ENCODE results near the gene CHERP.
"Not testable (repeated sequence)": the region's sequence is repeated elsewhere in the genome, so short reads cannot be mapped to it uniquely, and the experiment has no call there.

Gene CHERP

GRCh38 chr19:16496613-16496983, 45.6 kb downstream of the CHERP start:
- Histone ChIP-seq H3K27me3 (replicated peaks; ENCODE audit: control insufficient read depth, insufficient read depth, low read length) (no peaks in the 10 kb centered on the region), H3K4me3 (replicated peaks; ENCODE audit: low read depth, low read length) (peak overlapping the region; percentile 97), H3K36me3 (ENCODE audit: control insufficient read depth, insufficient read depth, low read length) (no peaks in the 10 kb centered on the region)
- no peak for DNase-seq (ENCODE audit: extremely low read depth, insufficient read length)
- TF ChIP-seq CTCF (IDR thresholded peaks at IDR 0.05; ENCODE audit: insufficient read depth, low read length, poor library complexity, severe bottlenecking): no peak

GRCh38 chr19:16495982-16496612, 46.1 kb downstream of the CHERP start, which contains the start of the genes C19orf44 and CALR3:
Gene C19orf44 (plus strand): TSS chr19:16496394. CDS start chr19:16500793, 4,399 bp downstream.
Gene CALR3 (minus strand): TSS chr19:16496167. CDS start chr19:16496129, 38 bp downstream.
- TF ChIP-seq CTCF (IDR thresholded peaks at IDR 0.05; ENCODE audit: insufficient read depth, low read length, poor library complexity, severe bottlenecking): no peak
- H3K36me3 ChIP-seq (ENCODE audit: control insufficient read depth, insufficient read depth, low read length): no peaks in the 10 kb centered on the region
- H3K4me3 ChIP-seq (replicated peaks; ENCODE audit: low read depth, low read length): peak within 1 kb of the TSS; percentile 97
- no peaks in the 10 kb centered on the region; the same call in 1 of the 2 replicates for H3K27me3 ChIP-seq (replicated peaks; ENCODE audit: control insufficient read depth, insufficient read depth, low read length)
- peak; percentile 99 for DNase-seq (ENCODE audit: extremely low read depth, insufficient read length)

GRCh38 chr19:16486476-16486875, 55.8 kb downstream of the CHERP start:
- H3K36me3 ChIP-seq (ENCODE audit: control insufficient read depth, insufficient read depth, low read length); H3K27me3 ChIP-seq (replicated peaks; ENCODE audit: control insufficient read depth, insufficient read depth, low read length); DNase-seq (ENCODE audit: extremely low read depth, insufficient read length): not testable (repeated sequence)

GRCh38 chr19:16482745-16483144, 59.5 kb downstream of the CHERP start:
- DNase-seq (ENCODE audit: extremely low read depth, insufficient read length): no peak
- Histone ChIP-seq H3K4me3 (replicated peaks; ENCODE audit: low read depth, low read length) (no peak overlapping the region), H3K27me3 (replicated peaks; ENCODE audit: control insufficient read depth, insufficient read depth, low read length) (no peaks in the 10 kb centered on the region), H3K36me3 (ENCODE audit: control insufficient read depth, insufficient read depth, low read length) (no peaks in the 10 kb centered on the region)
- no peak for TF ChIP-seq CTCF (IDR thresholded peaks at IDR 0.05; ENCODE audit: insufficient read depth, low read length, poor library complexity, severe bottlenecking)

More at GRCh38 chr19:16486476-16486875, 55.8 kb downstream of the CHERP start:
- not testable (repeated sequence) for H3K4me3 ChIP-seq (replicated peaks; ENCODE audit: low read depth, low read length)

GRCh38 chr19:16477311-16477710, 64.9 kb downstream of the CHERP start:
- no peaks in the 10 kb centered on the region for H3K27me3 ChIP-seq (replicated peaks; ENCODE audit: control insufficient read depth, insufficient read depth, low read length)
- no peak for DNase-seq (ENCODE audit: extremely low read depth, insufficient read length)
- H3K36me3 ChIP-seq (ENCODE audit: control insufficient read depth, insufficient read depth, low read length): no peaks in the 10 kb centered on the region
- TF ChIP-seq CTCF (IDR thresholded peaks at IDR 0.05; ENCODE audit: insufficient read depth, low read length, poor library complexity, severe bottlenecking): no peak
- no peak overlapping the region for H3K4me3 ChIP-seq (replicated peaks; ENCODE audit: low read depth, low read length)

GRCh38 chr19:16476401-16476800, 65.8 kb downstream of the CHERP start:
- no peak for TF ChIP-seq CTCF (IDR thresholded peaks at IDR 0.05; ENCODE audit: insufficient read depth, low read length, poor library complexity, severe bottlenecking)
- Histone ChIP-seq H3K4me3 (replicated peaks; ENCODE audit: low read depth, low read length) (no peak overlapping the region), H3K27me3 (replicated peaks; ENCODE audit: control insufficient read depth, insufficient read depth, low read length) (no peaks in the 10 kb centered on the region), H3K36me3 (ENCODE audit: control insufficient read depth, insufficient read depth, low read length) (no peaks in the 10 kb centered on the region)
- no peak for DNase-seq (ENCODE audit: extremely low read depth, insufficient read length)
